Tibial nerve (tissue), 4 donors: ENCODE data around the gene DENND4C. TPM values are rescaled to one million over a fixed set of nuclear protein-coding genes. Genes with fewer than 3 reads are reported as not detected.

ENCODE experiments used
- DNase-seq, 2 donors: peaks; one replicate each; pipeline ENCODE4 v3.0.0-alpha.2; 2019; ENCODE audit warnings: low spot score in 2 of 2
- H3K27ac ChIP-seq, 4 donors: fragments of 200-600 bp; sonication (generic) in 3 of 4; one replicate each; pipeline ENCODE4 v1.5.1; 2017 to 2019; ENCODE audit warnings: mild to moderate bottlenecking in 1 of 4
- H3K27me3 ChIP-seq, 2 donors: fragments of 200-600 bp; sonication (generic) in 1 of 2; one replicate each; pipeline versions ENCODE4 v1.5.1 to v1.6.0; 2017 to 2019
- H3K36me3 ChIP-seq, 3 donors: fragments of 200-600 bp; sonication (generic); one replicate each; pipeline ENCODE4 v1.5.1; 2018 to 2019
- H3K4me1 ChIP-seq, 4 donors: fragments of 200-600 bp; sonication (generic) in 3 of 4; one replicate each; pipeline ENCODE4 v1.5.1; 2017 to 2019
- H3K4me3 ChIP-seq, 4 donors: fragments of 200-600 bp; sonication (generic) in 3 of 4; one replicate each; pipeline ENCODE4 v1.5.1; 2017 to 2019; ENCODE audit warnings: mild to moderate bottlenecking in 1 of 4, moderate library complexity in 1 of 4
- H3K9me3 ChIP-seq, 4 donors: fragments of 200-600 bp; sonication (generic) in 3 of 4; one replicate each; pipeline ENCODE4 v1.5.1; 2017 to 2019
- EP300 ChIP-seq, 2 donors: sonication (generic); formaldehyde crosslinking; IDR thresholded peaks; one replicate each; pipeline ENCODE4 v1.6.1; 2017; ENCODE audit warnings: antibody characterized with exemption in 2 of 2, mild to moderate bottlenecking in 1 of 2
- POLR2A ChIP-seq, 2 donors: fragments of 450-650 bp; IDR thresholded peaks; one replicate each; pipeline ENCODE4 v1.6.1; 2017; ENCODE audit warnings: antibody characterized with exemption in 2 of 2, mild to moderate bottlenecking in 2 of 2, moderate library complexity in 2 of 2
- WGBS, 2 donors: methylation state at CpG; one replicate each; pipeline ENCODE4 v1.1.5; 2018; 5-methylcytosine and 5-hydroxymethylcytosine counted together
- total RNA-seq, 4 donors: library from RNA; depleted of rRNA; stranded (reverse); fragments of >200 nt; gene quantifications; one replicate each; pipeline ENCODE4 v1.1.0, GENCODE V29; 2016
- TF ChIP-seq, protein P1 (sequence below), 5 experiments: fragments of 200-600 bp in 3 of 5; fragments of 450-650 bp in 2 of 5; sonication (generic) in 3 of 5; IDR thresholded peaks; one replicate each; pipeline ENCODE4 v1.5.1; 2016 to 2019; ENCODE audit warnings: antibody characterized with exemption in 5 of 5, mild to moderate bottlenecking in 3 of 5, moderate library complexity in 2 of 5

The DENND4C gene
- total RNA-seq, 4 donors from 2014 or later, result 60.4 to 102 (median 72.5) TPM

DNA sequence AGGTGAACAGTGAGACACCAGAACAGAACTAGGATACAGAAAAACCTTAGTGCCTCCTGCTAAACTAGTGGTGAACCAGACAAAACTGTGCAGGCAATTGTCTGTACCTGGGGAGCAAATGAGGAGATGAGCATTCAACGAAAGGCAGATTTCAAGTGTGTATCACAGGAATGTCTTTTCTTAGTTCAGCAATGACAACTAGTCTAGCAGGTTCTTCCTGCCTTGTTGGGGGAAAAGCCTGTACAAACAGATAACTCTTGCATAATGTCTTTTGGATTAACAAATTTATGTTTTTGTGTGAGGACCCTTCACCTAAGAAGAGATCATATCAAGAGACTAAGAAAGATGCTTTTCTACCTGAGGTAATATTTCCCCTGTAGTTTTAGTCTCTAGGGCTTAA, 21.8 kb upstream of the DENND4C start:
- Histone ChIP-seq H3K27ac (no peak overlapping the region), H3K27me3 (no peaks in the 10 kb centered on the region), H3K9me3 (no peaks in the 10 kb centered on the region), H3K4me1 (no peaks in the 10 kb centered on the region), H3K36me3 (no peaks in the 10 kb centered on the region), H3K4me3 (no peak overlapping the region)
- DNase-seq, result no peak
- no peak for TF ChIP-seq EP300 (IDR thresholded peaks at IDR 0.05)
- no peak for TF ChIP-seq POLR2A (IDR thresholded peaks at IDR 0.05)
- TF ChIP-seq, protein P1, sequence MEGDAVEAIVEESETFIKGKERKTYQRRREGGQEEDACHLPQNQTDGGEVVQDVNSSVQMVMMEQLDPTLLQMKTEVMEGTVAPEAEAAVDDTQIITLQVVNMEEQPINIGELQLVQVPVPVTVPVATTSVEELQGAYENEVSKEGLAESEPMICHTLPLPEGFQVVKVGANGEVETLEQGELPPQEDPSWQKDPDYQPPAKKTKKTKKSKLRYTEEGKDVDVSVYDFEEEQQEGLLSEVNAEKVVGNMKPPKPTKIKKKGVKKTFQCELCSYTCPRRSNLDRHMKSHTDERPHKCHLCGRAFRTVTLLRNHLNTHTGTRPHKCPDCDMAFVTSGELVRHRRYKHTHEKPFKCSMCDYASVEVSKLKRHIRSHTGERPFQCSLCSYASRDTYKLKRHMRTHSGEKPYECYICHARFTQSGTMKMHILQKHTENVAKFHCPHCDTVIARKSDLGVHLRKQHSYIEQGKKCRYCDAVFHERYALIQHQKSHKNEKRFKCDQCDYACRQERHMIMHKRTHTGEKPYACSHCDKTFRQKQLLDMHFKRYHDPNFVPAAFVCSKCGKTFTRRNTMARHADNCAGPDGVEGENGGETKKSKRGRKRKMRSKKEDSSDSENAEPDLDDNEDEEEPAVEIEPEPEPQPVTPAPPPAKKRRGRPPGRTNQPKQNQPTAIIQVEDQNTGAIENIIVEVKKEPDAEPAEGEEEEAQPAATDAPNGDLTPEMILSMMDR (IDR thresholded peaks at IDR 0.05), result no peak
- WGBS, 2 donors, result 67 to 86% methylated on average over 1 of the region's 1 CpG

DNA sequence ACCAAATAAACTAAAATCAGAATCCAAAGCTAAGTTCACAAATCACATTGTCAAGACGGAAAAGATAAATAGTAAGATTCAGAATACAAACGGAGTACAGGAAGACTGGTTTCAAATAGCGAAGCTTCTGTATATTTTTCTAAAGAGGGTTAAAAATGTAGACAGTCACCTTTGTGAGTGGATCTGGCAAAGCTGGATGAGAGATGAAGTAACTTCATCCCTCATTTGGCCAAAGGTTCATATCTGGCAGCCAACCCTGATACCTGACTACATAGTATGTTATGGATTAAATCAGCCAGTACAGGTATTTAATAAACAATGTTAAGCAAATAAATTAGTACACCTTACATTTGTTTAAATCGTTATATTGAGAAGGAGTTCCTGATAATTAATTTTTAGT, 21.3 kb upstream of the DENND4C start:
- DNase-seq, result no peak
- no peaks in the 10 kb centered on the region for H3K9me3 ChIP-seq
- no peaks in the 10 kb centered on the region for H3K36me3 ChIP-seq
- no peak for TF ChIP-seq POLR2A (IDR thresholded peaks at IDR 0.05)
- TF ChIP-seq, protein P1 (IDR thresholded peaks at IDR 0.05), result no peak
- TF ChIP-seq EP300 (IDR thresholded peaks at IDR 0.05), result no peak
- H3K27me3 ChIP-seq, result no peaks in the 10 kb centered on the region
- no peak overlapping the region for H3K4me3 ChIP-seq
- 53 to 66% methylated on average over 4 of the region's 4 CpGs for WGBS, 2 donors
- no peak overlapping the region for H3K27ac ChIP-seq
- H3K4me1 ChIP-seq, result no peaks in the 10 kb centered on the region

DNA sequence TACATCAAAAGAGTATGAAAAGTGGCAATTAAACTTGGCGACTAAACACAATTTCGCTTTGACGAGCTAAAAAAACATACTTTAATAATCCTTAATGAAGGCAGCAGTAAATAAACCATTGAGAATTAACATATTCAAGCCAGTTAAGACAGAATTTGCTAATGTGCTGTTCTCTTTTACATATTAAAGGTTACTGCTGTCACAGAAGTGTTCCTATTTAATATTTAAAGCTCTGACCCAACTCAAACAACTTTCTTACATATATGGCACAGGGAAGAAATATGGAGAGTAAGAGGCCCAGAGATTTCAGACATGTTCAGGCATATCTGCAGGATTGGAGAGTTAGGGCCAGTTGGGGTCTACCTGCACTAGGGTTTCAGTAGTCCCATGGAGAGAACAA, 16.7 kb upstream of the DENND4C start:
- Histone ChIP-seq H3K27me3 (no peaks in the 10 kb centered on the region), H3K9me3 (no peaks in the 10 kb centered on the region), H3K4me1 (no peaks in the 10 kb centered on the region), H3K4me3 (no peak overlapping the region), H3K36me3 (no peaks in the 10 kb centered on the region), H3K27ac (no peak overlapping the region)
- no peak for TF ChIP-seq POLR2A (IDR thresholded peaks at IDR 0.05)
- TF ChIP-seq EP300 (IDR thresholded peaks at IDR 0.05), result no peak
- TF ChIP-seq, protein P1 (IDR thresholded peaks at IDR 0.05), result no peak
- WGBS, 2 donors, result 94 to 96% methylated on average over 3 of the region's 3 CpGs
- no peak for DNase-seq

- TF ChIP-seq EP300 (IDR thresholded peaks at IDR 0.05), result no peak
- TF ChIP-seq POLR2A (IDR thresholded peaks at IDR 0.05), result no peak
- TF ChIP-seq, protein P1 (IDR thresholded peaks at IDR 0.05), result no peak
- WGBS, 2 donors, result 80 to 83% methylated on average over 2 of the region's 2 CpGs
- Histone ChIP-seq H3K4me3 (no peak overlapping the region), H3K36me3 (no peaks in the 10 kb centered on the region), H3K27me3 (no peaks in the 10 kb centered on the region), H3K4me1 (no peaks in the 10 kb centered on the region), H3K9me3 (no peaks in the 10 kb centered on the region), H3K27ac (no peak overlapping the region)
- no peak for DNase-seq
Observed at GRCh38 chr9:19216466-19216865, 14.0 kb upstream of the DENND4C start.

- DNase-seq, result no peak
- no peaks in the 10 kb centered on the region for H3K4me1 ChIP-seq
- H3K9me3 ChIP-seq, result no peaks in the 10 kb centered on the region
- no peaks in the 10 kb centered on the region for H3K36me3 ChIP-seq
- H3K27ac ChIP-seq, result no peak overlapping the region
- 70 to 82% methylated on average over 10 of the region's 10 CpGs for WGBS, 2 donors
- H3K27me3 ChIP-seq, result no peaks in the 10 kb centered on the region
- TF ChIP-seq EP300 (IDR thresholded peaks at IDR 0.05), result no peak
- TF ChIP-seq, protein P1 (IDR thresholded peaks at IDR 0.05), result no peak
- no peak for TF ChIP-seq POLR2A (IDR thresholded peaks at IDR 0.05)
- H3K4me3 ChIP-seq, result no peak overlapping the region
Observed at GRCh38 chr9:19221326-19221725, 9.2 kb upstream of the DENND4C start.
